Measurements from ENCODE around the gene KHSRP.

- TF ChIP-seq, protein P1, sequence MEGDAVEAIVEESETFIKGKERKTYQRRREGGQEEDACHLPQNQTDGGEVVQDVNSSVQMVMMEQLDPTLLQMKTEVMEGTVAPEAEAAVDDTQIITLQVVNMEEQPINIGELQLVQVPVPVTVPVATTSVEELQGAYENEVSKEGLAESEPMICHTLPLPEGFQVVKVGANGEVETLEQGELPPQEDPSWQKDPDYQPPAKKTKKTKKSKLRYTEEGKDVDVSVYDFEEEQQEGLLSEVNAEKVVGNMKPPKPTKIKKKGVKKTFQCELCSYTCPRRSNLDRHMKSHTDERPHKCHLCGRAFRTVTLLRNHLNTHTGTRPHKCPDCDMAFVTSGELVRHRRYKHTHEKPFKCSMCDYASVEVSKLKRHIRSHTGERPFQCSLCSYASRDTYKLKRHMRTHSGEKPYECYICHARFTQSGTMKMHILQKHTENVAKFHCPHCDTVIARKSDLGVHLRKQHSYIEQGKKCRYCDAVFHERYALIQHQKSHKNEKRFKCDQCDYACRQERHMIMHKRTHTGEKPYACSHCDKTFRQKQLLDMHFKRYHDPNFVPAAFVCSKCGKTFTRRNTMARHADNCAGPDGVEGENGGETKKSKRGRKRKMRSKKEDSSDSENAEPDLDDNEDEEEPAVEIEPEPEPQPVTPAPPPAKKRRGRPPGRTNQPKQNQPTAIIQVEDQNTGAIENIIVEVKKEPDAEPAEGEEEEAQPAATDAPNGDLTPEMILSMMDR (IDR thresholded peaks at IDR 0.05): no peak
- no peak for TF ChIP-seq POLR2A (IDR thresholded peaks at IDR 0.05)
These were observed 29.4 kb upstream of the KHSRP start for GRCh38 chr19:6453951-6454565.

Data from lower leg skin (tissue), 3 donors.